CD4-positive, alpha-beta memory T cell (primary cell): ENCODE measurements around the gene ANK2. TPM values are rescaled to one million over a fixed set of nuclear protein-coding genes. Genes with fewer than 3 reads are reported as not detected.

Experiments
- CTCF ChIA-PET: fragments of 350-600 bp; sonication (Branson Sonifier 250); formaldehyde crosslinking; loops from one replicate; lab custom pipeline; 2021; ENCODE audit warnings: inconsistent platforms; ENCODE audit not compliant: partially characterized antibody; lab: Charles Lee
- POLR2A ChIA-PET: fragments of 350-600 bp; sonication (Branson Sonifier 250); formaldehyde crosslinking; loops from one replicate; lab custom pipeline; 2021; ENCODE audit not compliant: partially characterized antibody; lab: Charles Lee
- DNase-seq, 5 donors: peaks; one replicate each; pipeline versions ENCODE4 v3.0.0 to v3.0.0-alpha.2; 2020 to 2022; ENCODE audit warnings: mixed read lengths in 1 of 5
- H3K27ac ChIP-seq: one replicate; pipeline ENCODE4 v1.7.0; 2013; ENCODE audit warnings: low read depth, low read length
- H3K27me3 ChIP-seq: 2 replicates; pipeline ENCODE4 v1.7.0; 2013; ENCODE audit warnings: mild to moderate bottlenecking, low read length, moderate library complexity; ENCODE audit not compliant: insufficient read depth
- H3K36me3 ChIP-seq: 2 replicates; pipeline ENCODE4 v1.7.0; 2013; ENCODE audit warnings: mild to moderate bottlenecking, low read length, moderate library complexity; ENCODE audit not compliant: insufficient read depth
- H3K4me1 ChIP-seq: 2 replicates; pipeline ENCODE4 v1.7.0; 2013; ENCODE audit warnings: mild to moderate bottlenecking, low read length, moderate library complexity; ENCODE audit not compliant: insufficient read depth
- H3K4me3 ChIP-seq, 2 donors: one replicate each; pipeline ENCODE4 v1.7.0; 2013; ENCODE audit warnings: low read length in 2 of 2, mild to moderate bottlenecking in 1 of 2
- H3K9me3 ChIP-seq, 2 donors: one replicate each; pipeline ENCODE4 v1.7.0; 2013; ENCODE audit warnings: low read length in 2 of 2, control low read depth in 1 of 2; ENCODE audit not compliant: control insufficient read depth in 1 of 2
- H3K27ac Mint-ChIP-seq, 7 donors: one replicate each; pipeline ENCODE4 v1.8.0; 2020 to 2021; ENCODE audit warnings: mixed read lengths in 7 of 7, mild to moderate bottlenecking in 6 of 7, inconsistent platforms in 3 of 7, moderate library complexity in 3 of 7
- H3K27me3 Mint-ChIP-seq, 2 donors: one replicate each; pipeline ENCODE4 v1.8.0; 2020 to 2021; ENCODE audit warnings: mixed read lengths in 2 of 2
- H3K36me3 Mint-ChIP-seq, 2 donors: one replicate each; pipeline ENCODE4 v1.8.0; 2020 to 2021; ENCODE audit warnings: mixed read lengths in 2 of 2, inconsistent platforms in 1 of 2, mild to moderate bottlenecking in 1 of 2
- H3K4me1 Mint-ChIP-seq, 4 donors: one replicate each; pipeline ENCODE4 v1.8.0; 2020 to 2021; ENCODE audit warnings: mixed read lengths in 4 of 4, mild to moderate bottlenecking in 1 of 4
- H3K4me3 Mint-ChIP-seq, 8 donors: one replicate each; pipeline ENCODE4 v1.8.0; 2020 to 2021; ENCODE audit warnings: mixed read lengths in 8 of 8, mild to moderate bottlenecking in 7 of 8, moderate library complexity in 6 of 8, inconsistent platforms in 3 of 8
- H3K9me3 Mint-ChIP-seq, 8 donors: one replicate each; pipeline ENCODE4 v1.8.0; 2020 to 2021; ENCODE audit warnings: mixed read lengths in 8 of 8, mild to moderate bottlenecking in 5 of 8, inconsistent platforms in 3 of 8, moderate library complexity in 1 of 8
- intact Hi-C: fragments of 100-400 bp; cut with micrococcal nuclease; formaldehyde crosslinking; loops from one replicate; pipeline ENCODE4 v1.15.1; 2023
- polyA plus RNA-seq, 2 donors: library from polyadenylated mRNA; unstranded; fragments of 300-500 nt; fragmentation: Illumina TruSeq; gene quantifications; one replicate each; pipeline ENCODE4 v1.2.3, GENCODE V29; 2021
- total RNA-seq, 2 experiments: library from RNA; stranded (reverse); gene quantifications; one replicate each; pipeline ENCODE4 v1.2.3, GENCODE V29; 2021

Gene ANK2
- total and polyA plus RNA-seq, 4 experiments from 2014 or later, result not detected

DNA sequence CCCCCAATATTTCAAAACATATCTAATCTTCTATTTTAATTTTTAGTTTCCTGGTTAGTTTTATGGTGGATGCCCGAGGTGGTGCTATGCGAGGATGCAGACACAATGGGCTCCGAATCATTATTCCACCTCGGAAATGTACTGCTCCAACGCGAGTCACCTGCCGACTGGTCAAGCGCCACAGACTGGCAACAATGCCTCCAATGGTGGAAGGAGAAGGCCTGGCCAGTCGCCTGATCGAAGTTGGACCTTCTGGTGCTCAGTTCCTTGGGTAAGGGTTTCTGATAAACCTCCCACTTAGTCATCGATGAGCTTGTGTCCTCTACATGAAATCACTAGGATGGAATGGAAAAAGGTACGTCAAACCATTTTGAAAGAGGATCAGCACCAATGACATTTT, 280.7 kb downstream of the ANK2 start:
- ChIA-PET POLR2A (no interaction called here), CTCF (interaction anchor here (1.4 kb wide), 1 partner anchor 11 kb away, joined by 5 read pairs; no protein-coding TSS in a partner anchor)
- no peaks in the 10 kb centered on the region for H3K36me3 Mint-ChIP-seq
- Histone ChIP-seq H3K4me3 (no peak overlapping the region), H3K27me3 (peaks cover 6% of the 10 kb centered on the region), H3K36me3 (no peaks in the 10 kb centered on the region), H3K4me1 (no peaks in the 10 kb centered on the region), H3K9me3 (no peaks in the 10 kb centered on the region), H3K27ac (no peak overlapping the region)
- no peaks in the 10 kb centered on the region for H3K4me1 Mint-ChIP-seq
- no peak overlapping the region for H3K27ac Mint-ChIP-seq
- H3K9me3 Mint-ChIP-seq, result no peaks in the 10 kb centered on the region
- intact Hi-C loops, result no loop called here
- DNase-seq, result no peak
- no peak overlapping the region for H3K4me3 Mint-ChIP-seq
- H3K27me3 Mint-ChIP-seq, result no peaks in the 10 kb centered on the region

DNA sequence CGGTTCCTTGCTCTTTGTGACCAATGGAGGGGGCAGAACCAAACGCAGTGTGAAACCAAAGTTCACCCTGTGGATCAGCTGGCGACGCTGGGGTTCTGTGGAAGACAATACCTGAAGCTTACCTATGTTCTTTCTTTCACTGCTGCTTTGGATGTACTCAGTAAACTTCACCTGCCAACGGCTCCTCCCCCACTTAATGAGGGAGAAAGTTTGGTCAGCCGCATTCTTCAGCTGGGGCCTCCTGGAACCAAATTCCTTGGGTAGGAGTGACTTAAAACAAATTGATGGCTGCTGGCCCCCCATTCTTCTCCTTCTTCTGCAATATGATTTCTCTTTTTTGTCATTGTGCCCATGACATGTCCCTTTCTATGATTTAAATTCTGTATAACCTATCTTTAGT, 282.4 kb downstream of the ANK2 start:
- H3K36me3 Mint-ChIP-seq, result no peaks in the 10 kb centered on the region
- Histone ChIP-seq H3K4me1 (no peaks in the 10 kb centered on the region), H3K27me3 (peaks cover 6% of the 10 kb centered on the region), H3K36me3 (no peaks in the 10 kb centered on the region), H3K9me3 (no peaks in the 10 kb centered on the region), H3K4me3 (no peak overlapping the region), H3K27ac (no peak overlapping the region)
- H3K27me3 Mint-ChIP-seq, result peaks cover 0 to under 1% of the 10 kb centered on the region in 2 donors
- H3K9me3 Mint-ChIP-seq, result no peaks in the 10 kb centered on the region
- ChIA-PET POLR2A (no interaction called here), CTCF (no interaction called here)
- H3K4me1 Mint-ChIP-seq, result no peaks in the 10 kb centered on the region
- no peak overlapping the region for H3K27ac Mint-ChIP-seq
- DNase-seq, result no peak
- no peak overlapping the region for H3K4me3 Mint-ChIP-seq
- intact Hi-C loops, result no loop called here

DNA sequence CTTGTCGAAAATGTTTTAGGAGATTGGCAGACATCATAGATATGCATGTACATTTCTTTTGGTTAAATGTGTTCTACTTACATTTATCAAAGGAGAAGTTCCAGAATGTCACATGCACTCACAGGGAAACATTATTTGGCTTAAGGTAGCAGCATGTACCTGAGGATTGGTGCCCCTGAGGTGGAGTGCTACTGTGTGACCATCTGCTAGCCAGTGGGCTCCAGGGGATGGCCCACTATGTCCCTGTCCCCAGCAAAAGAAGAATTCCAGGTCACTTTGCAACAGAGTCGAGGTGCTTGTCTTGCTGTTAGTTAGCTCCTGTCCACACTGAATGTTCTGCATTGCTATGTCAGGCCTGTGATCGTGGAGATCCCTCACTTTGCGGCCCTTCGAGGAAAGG, 283.2 kb downstream of the ANK2 start:
- H3K27me3 ChIP-seq, result peaks cover under 1% of the 10 kb centered on the region
- Mint-ChIP-seq H3K4me1 (no peaks in the 10 kb centered on the region), H3K27ac (no peak overlapping the region), H3K27me3 (peaks cover 0 to 3% of the 10 kb centered on the region in 2 donors), H3K9me3 (no peaks in the 10 kb centered on the region), H3K36me3 (no peaks in the 10 kb centered on the region), H3K4me3 (no peak overlapping the region)
- CTCF ChIA-PET, result no interaction called here
- no peak for DNase-seq
- no peaks in the 10 kb centered on the region for H3K36me3 ChIP-seq
- H3K4me3 ChIP-seq, result no peak overlapping the region
- no peaks in the 10 kb centered on the region for H3K9me3 ChIP-seq
- H3K27ac ChIP-seq, result no peak overlapping the region
- intact Hi-C loops, result no loop called here
- POLR2A ChIA-PET, result no interaction called here
- no peaks in the 10 kb centered on the region for H3K4me1 ChIP-seq

DNA sequence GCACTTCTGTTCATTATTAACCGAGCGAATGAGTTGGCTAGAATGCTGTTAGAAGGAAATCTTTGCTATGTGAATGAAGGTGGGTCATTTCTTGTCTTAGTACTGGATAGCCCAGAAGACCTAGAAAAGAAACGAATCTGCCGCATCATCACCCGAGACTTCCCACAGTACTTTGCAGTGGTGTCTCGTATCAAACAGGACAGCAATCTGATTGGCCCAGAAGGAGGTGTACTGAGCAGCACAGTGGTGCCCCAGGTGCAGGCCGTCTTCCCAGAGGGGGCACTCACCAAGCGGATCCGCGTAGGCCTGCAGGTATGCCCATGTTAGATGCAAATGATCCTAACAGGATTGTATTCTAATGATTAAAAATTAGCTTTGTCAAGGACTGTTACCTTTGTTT, 286.3 kb downstream of the ANK2 start:
- H3K36me3 Mint-ChIP-seq, result no peaks in the 10 kb centered on the region
- peaks cover 8 to 14% of the 10 kb centered on the region in 2 donors for H3K27me3 Mint-ChIP-seq
- no peak overlapping the region for H3K27ac ChIP-seq
- no peaks in the 10 kb centered on the region for H3K27me3 ChIP-seq
- no peak overlapping the region for H3K4me3 Mint-ChIP-seq
- intact Hi-C loops, result no loop called here
- no peak overlapping the region for H3K27ac Mint-ChIP-seq
- no peaks in the 10 kb centered on the region for H3K36me3 ChIP-seq
- no peaks in the 10 kb centered on the region for H3K4me1 Mint-ChIP-seq
- ChIA-PET POLR2A (no interaction called here), CTCF (no interaction called here)
- H3K4me3 ChIP-seq, result no peak overlapping the region
- no peaks in the 10 kb centered on the region for H3K4me1 ChIP-seq
- H3K9me3 Mint-ChIP-seq, result peaks cover 0 to 2% (median 0%) of the 10 kb centered on the region in 8 donors
- no peaks in the 10 kb centered on the region for H3K9me3 ChIP-seq
- no peak for DNase-seq

DNA sequence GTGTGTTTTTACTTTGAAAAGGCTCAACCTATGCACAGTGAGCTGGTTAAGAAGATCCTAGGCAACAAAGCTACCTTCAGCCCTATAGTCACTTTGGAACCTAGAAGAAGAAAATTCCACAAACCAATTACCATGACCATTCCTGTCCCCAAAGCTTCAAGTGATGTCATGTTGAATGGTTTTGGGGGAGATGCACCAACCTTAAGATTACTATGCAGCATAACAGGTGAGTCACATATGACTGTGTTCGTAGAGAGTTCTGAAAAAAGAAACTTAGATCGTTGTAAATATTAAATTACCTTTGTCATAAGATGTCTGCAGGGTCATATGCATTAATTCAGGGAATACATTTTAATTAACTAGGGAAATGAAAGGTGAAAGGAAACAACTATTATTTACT, 287.1 kb downstream of the ANK2 start:
- H3K27me3 ChIP-seq, result no peaks in the 10 kb centered on the region
- Mint-ChIP-seq H3K9me3 (peaks cover 0 to 2% (median 0%) of the 10 kb centered on the region in 8 donors), H3K27me3 (peaks cover 12 to 17% of the 10 kb centered on the region in 2 donors), H3K4me3 (no peak overlapping the region), H3K4me1 (no peaks in the 10 kb centered on the region), H3K27ac (no peak overlapping the region), H3K36me3 (no peaks in the 10 kb centered on the region)
- intact Hi-C loops, result no loop called here
- no peak overlapping the region for H3K4me3 ChIP-seq
- POLR2A ChIA-PET, result no interaction called here
- CTCF ChIA-PET, result no interaction called here
- no peak overlapping the region for H3K27ac ChIP-seq
- no peaks in the 10 kb centered on the region for H3K4me1 ChIP-seq
- H3K9me3 ChIP-seq, result no peaks in the 10 kb centered on the region
- no peaks in the 10 kb centered on the region for H3K36me3 ChIP-seq
- DNase-seq, result no peak

DNA sequence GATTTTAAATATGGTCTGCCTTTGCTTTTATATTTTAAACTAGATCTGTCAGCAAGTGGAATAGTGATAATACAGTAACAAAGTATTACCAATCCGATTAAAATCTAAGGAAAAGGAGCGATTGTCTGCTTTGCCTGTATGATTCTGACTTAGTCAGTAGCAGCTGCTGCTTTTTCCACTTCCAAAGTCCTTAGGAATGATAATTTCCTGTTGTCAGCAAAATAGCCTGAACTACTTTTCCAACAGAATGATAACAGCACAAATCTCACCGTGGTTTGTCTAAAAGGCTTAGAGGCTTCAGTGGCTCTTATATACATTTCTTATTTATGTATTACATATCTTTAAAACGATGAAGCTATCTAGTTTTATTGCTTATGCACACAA, 290.0 kb downstream of the ANK2 start:
- Histone ChIP-seq H3K27ac (no peak overlapping the region), H3K9me3 (no peaks in the 10 kb centered on the region), H3K4me3 (no peak overlapping the region), H3K36me3 (no peaks in the 10 kb centered on the region), H3K4me1 (no peaks in the 10 kb centered on the region), H3K27me3 (no peaks in the 10 kb centered on the region)
- Mint-ChIP-seq H3K9me3 (peaks cover 0 to 2% (median 0%) of the 10 kb centered on the region in 8 donors), H3K27me3 (peaks cover 16 to 21% of the 10 kb centered on the region in 2 donors), H3K4me1 (no peaks in the 10 kb centered on the region), H3K4me3 (no peak overlapping the region), H3K27ac (no peak overlapping the region), H3K36me3 (no peaks in the 10 kb centered on the region)
- CTCF ChIA-PET, result no interaction called here
- intact Hi-C loops, result no loop called here
- POLR2A ChIA-PET, result no interaction called here
- no peak for DNase-seq

DNA sequence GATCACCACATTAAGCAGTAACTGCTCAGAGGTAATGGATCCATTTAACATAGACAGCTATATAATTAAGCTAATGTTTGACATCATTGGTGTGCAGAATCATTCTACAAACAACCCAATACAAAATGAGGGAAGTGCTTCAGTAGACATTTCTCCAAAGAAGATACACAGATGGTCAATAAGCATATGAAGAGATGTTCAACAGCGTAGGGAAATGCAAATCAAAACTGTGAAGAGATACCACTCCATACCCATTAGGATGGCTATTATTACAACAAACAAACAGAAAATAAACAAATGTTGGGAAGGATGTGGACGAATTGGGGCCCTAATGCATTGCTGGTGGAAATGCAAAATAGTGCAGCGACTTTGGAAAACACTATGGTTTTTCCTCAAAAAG, 294.6 kb downstream of the ANK2 start:
- no peaks in the 10 kb centered on the region for H3K36me3 Mint-ChIP-seq
- peaks cover 0 to 2% (median 0%) of the 10 kb centered on the region in 8 donors for H3K9me3 Mint-ChIP-seq
- Histone ChIP-seq H3K36me3 (no peaks in the 10 kb centered on the region), H3K9me3 (no peaks in the 10 kb centered on the region), H3K27me3 (no peaks in the 10 kb centered on the region), H3K4me1 (no peaks in the 10 kb centered on the region), H3K27ac (no peak overlapping the region), H3K4me3 (no peak overlapping the region)
- intact Hi-C loops, result no loop called here
- no peaks in the 10 kb centered on the region for H3K4me1 Mint-ChIP-seq
- no peak for DNase-seq
- H3K4me3 Mint-ChIP-seq, result no peak overlapping the region
- no peak overlapping the region for H3K27ac Mint-ChIP-seq
- ChIA-PET CTCF (no interaction called here), POLR2A (no interaction called here)
- peaks cover 15 to 17% of the 10 kb centered on the region in 2 donors for H3K27me3 Mint-ChIP-seq

DNA sequence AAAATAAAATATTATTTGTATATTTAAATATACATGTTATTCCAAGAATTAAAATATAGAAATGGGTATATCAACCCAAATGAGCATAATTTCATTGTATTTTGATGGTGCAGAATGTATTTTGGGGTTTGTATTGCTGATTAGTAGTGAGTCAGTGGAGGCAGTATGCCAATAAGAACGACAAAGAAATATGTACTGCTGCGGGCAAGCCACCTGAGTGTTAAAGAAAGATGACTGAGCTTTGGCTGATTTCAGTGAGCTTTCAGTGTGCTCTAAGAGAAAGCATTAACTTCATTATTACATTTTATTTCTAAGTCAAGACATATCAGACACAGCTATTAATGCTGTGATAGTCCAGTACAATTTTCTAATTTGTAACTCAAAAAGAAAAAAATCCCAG, 297.8 kb downstream of the ANK2 start:
- POLR2A ChIA-PET, result no interaction called here
- no peak for DNase-seq
- peaks cover 0 to 2% (median 0%) of the 10 kb centered on the region in 4 donors for H3K4me1 Mint-ChIP-seq
- H3K9me3 Mint-ChIP-seq, result peaks cover 0 to 2% (median 0%) of the 10 kb centered on the region in 8 donors
- Histone ChIP-seq H3K36me3 (no peaks in the 10 kb centered on the region), H3K4me3 (no peak overlapping the region), H3K27ac (no peak overlapping the region), H3K9me3 (no peaks in the 10 kb centered on the region), H3K4me1 (no peaks in the 10 kb centered on the region), H3K27me3 (no peaks in the 10 kb centered on the region)
- H3K36me3 Mint-ChIP-seq, result no peaks in the 10 kb centered on the region
- CTCF ChIA-PET, result no interaction called here
- intact Hi-C loops, result no loop called here
- no peak overlapping the region for H3K4me3 Mint-ChIP-seq
- peaks cover 7 to 9% of the 10 kb centered on the region in 2 donors for H3K27me3 Mint-ChIP-seq
- H3K27ac Mint-ChIP-seq, result no peak overlapping the region
